Measurements from ENCODE around the gene SOWAHB. TPM values are rescaled to one million over a fixed set of nuclear protein-coding genes. Genes with fewer than 3 reads are reported as not detected.

Gene SOWAHB
- total and polyA plus RNA-seq, 2 of the 8 experiments (the other 6 are each of a cell fraction or from before 2014, with no cell fraction given), result 0.15 to 0.65 TPM

DNA sequence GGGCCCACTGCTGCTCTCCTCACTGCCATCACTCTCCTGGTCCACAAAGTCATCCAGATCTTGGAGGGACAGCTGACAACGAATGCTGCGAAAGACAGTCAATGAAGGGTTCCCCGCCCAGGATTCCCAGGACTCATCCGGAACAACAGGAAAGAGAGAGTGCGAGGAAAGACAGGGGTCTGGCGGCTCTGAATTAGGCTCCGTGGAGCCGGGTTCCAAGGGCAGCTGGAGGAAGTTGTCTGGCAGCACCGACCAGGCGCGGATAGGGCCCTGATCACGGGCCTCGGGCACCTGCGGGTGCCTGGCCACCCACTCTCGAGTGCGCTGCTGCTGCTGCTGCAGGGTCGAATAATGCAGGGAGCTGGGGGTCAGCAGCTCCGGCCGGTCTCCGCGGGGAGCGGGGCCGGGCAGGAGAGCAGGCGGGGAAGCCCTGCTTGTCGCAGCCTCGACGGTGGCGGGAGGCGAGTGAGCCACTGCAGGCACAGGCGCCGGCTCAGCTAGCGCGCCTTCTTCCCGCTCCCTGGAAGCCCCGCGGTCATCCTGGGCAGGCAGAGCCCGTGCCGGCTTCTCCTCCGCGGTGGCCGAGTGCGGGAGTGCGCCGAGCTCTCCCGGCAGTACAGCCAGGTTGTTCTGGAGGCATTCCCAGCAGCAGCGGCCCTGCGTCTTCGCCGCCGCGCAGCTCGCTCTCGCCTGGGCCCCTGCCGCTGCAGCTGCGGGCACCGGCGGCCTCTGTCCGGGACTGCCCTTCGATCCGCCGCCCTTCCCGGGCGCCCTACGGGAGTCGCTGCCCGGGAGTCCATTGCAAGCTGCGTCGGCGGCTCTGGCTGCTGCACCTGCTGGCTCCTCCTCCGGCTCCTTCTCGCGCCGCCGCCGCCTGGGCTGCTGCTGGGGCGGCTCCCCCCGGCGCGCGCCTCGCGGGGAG, 1.1 kb downstream of the SOWAHB start (continued):
- 0 out of 2 replicates have a peak, but pooled peaks have one; percentile 15 for TF ChIP-seq GABPA (IDR thresholded peaks at IDR 0.05; ENCODE audit: borderline replicate concordance, insufficient read depth, low read length)
- TF ChIP-seq CHD7 (IDR thresholded peaks at IDR 0.05; ENCODE audit: insufficient replicate concordance, low read length), result no peak
- 0 out of 4 replicates have a peak, but pooled peaks of 1 of the 2 experiments have one; percentile 2 for TF ChIP-seq RAD21 (IDR thresholded peaks at IDR 0.05 in 1 of 2, conservative IDR thresholded peaks at IDR 0.05 in 1 of 2; ENCODE audit: low read depth in 2 of 2, low read length in 2 of 2)
- TF ChIP-seq NANOG (IDR thresholded peaks at IDR 0.05; ENCODE audit: insufficient read depth, low read depth, low read length, poor library complexity, severe bottlenecking), result no peak
- no peak for TF ChIP-seq SIRT6 (IDR thresholded peaks at IDR 0.05; ENCODE audit: low read length)
- TF ChIP-seq CHD2 (IDR thresholded peaks at IDR 0.05; ENCODE audit: low read length), result no peak
- TF ChIP-seq SP2 (IDR thresholded peaks at IDR 0.05; ENCODE audit: low read length), result no peak
- no peak for TF ChIP-seq RXRA (IDR thresholded peaks at IDR 0.05; ENCODE audit: insufficient read depth, low read depth, low read length)
- TF ChIP-seq SP4 (IDR thresholded peaks at IDR 0.05; ENCODE audit: low read length), result no peak

Measured in H1 (cell line).